Duodenal mucosa (tissue), 2 donors: ENCODE data around the gene CIROP.

Source experiments
- H3K27ac ChIP-seq: one replicate; pipeline ENCODE4 v1.7.0; 2013; ENCODE audit warnings: low read depth, low read length
- H3K27me3 ChIP-seq, 2 donors: one replicate each; pipeline ENCODE4 v1.7.0; 2013; ENCODE audit warnings: low read length in 2 of 2, control low read depth in 1 of 2; ENCODE audit not compliant: insufficient read depth in 2 of 2, control insufficient read depth in 1 of 2
- H3K36me3 ChIP-seq, 2 donors: one replicate each; pipeline ENCODE4 v1.7.0; 2013; ENCODE audit warnings: low read length in 2 of 2, control low read depth in 1 of 2; ENCODE audit not compliant: insufficient read depth in 2 of 2, control insufficient read depth in 1 of 2
- H3K4me1 ChIP-seq, 2 donors: one replicate each; pipeline ENCODE4 v1.7.0; 2013; ENCODE audit warnings: low read length in 2 of 2, control low read depth in 1 of 2; ENCODE audit not compliant: insufficient read depth in 2 of 2, control insufficient read depth in 1 of 2
- H3K4me3 ChIP-seq, 2 donors: one replicate each; pipeline ENCODE4 v1.7.0; 2013; ENCODE audit warnings: low read length in 2 of 2, low read depth in 1 of 2
- H3K9ac ChIP-seq, 2 donors: one replicate each; pipeline ENCODE4 v1.7.0; 2013; ENCODE audit warnings: low read length in 2 of 2, low read depth in 1 of 2
- H3K9me3 ChIP-seq, 2 donors: one replicate each; pipeline ENCODE4 v1.7.0; 2013; ENCODE audit warnings: low read length in 2 of 2, control low read depth in 1 of 2; ENCODE audit not compliant: control insufficient read depth in 1 of 2

The CIROP gene

GRCh38 chr14:23093526-23093925 lies 11.3 kb downstream of the CIROP start:
- H3K27me3 ChIP-seq, result no peaks in the 10 kb centered on the region
- peak overlapping the region; percentile 87 to 97 for H3K4me3 ChIP-seq
- H3K9me3 ChIP-seq, result no peaks in the 10 kb centered on the region
- H3K9ac ChIP-seq, result peak overlapping the region in 1 of 2 donors; percentile 95
- H3K27ac ChIP-seq, result no peak overlapping the region
- H3K4me1 ChIP-seq, result peaks cover 22 to 27% of the 10 kb centered on the region in 2 donors
- peaks cover 26 to 49% of the 10 kb centered on the region in 2 donors for H3K36me3 ChIP-seq

- Histone ChIP-seq H3K4me3 (peak overlapping the region in 1 of 2 donors; percentile 97), H3K27ac (no peak overlapping the region), H3K36me3 (peaks cover 23 to 50% of the 10 kb centered on the region in 2 donors), H3K9ac (peak overlapping the region in 1 of 2 donors; percentile 95), H3K9me3 (no peaks in the 10 kb centered on the region), H3K27me3 (no peaks in the 10 kb centered on the region), H3K4me1 (peaks cover 22 to 27% of the 10 kb centered on the region in 2 donors)
Measured at GRCh38 chr14:23093104-23093503, 11.7 kb downstream of the CIROP start.

- Histone ChIP-seq H3K9me3 (no peaks in the 10 kb centered on the region), H3K27ac (no peak overlapping the region), H3K4me3 (no peak overlapping the region), H3K36me3 (peaks cover 27 to 56% of the 10 kb centered on the region in 2 donors), H3K9ac (no peak overlapping the region), H3K4me1 (peaks cover 16 to 20% of the 10 kb centered on the region in 2 donors), H3K27me3 (no peaks in the 10 kb centered on the region)
Measured at GRCh38 chr14:23091294-23092225, 13.2 kb downstream of the CIROP start.

DNA sequence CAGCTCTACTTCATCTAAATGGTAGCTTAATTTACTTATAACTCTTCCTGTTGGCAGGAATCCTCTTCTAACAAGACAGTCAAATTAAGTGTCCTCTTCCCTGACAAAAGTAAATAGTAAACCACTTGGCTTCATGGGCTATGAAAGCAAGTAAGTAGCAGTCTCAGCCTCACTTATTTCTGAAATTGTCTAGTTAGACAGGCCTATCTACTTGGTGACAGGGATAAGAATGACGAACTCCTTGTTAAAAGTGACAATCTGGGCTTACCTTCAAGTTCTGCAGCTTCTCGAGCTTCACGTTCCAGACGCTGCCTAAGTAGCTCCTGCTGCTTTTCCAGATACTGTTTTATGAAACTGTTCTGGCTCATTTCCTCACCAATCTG lies 14.5 kb downstream of the CIROP start:
- Histone ChIP-seq H3K9ac (no peak overlapping the region), H3K9me3 (no peaks in the 10 kb centered on the region), H3K27me3 (no peaks in the 10 kb centered on the region), H3K4me1 (peaks cover 18 to 24% of the 10 kb centered on the region in 2 donors), H3K36me3 (peaks cover 35 to 69% of the 10 kb centered on the region in 2 donors), H3K4me3 (no peak overlapping the region), H3K27ac (no peak overlapping the region)

DNA sequence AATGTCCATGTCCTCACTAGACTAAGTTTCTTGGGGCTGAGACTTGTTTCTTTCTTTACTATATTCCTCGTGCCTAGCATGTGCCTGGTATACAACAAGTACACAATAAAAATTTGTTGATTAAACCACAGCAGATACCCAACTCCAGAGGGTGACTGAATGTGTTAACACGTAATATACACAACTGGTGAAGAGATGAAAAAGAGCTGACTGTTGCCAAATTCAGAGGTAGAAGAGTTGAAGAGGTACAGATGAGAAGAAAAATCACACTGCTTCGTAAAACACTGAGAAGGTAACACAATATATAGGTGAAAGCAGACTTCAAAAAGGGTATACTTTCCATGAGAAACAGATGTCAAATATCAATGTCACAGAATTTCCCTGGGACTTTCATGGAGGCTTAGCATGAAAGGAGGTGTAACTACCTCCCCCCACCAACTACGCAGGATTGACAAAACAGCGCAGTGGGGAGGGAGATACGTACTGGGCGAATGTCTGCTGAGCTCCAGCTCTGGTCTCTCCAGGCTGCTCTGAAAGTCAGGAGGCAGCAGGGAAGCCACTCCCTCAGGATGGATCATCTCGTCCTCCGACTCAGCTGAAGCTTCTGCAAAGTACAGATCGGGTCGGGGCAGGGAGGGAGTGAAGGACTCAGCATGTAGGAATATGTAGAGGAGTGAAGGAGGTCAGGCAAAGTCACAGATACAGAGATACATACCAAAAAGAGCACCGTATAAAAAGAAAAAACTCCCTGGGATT lies 15.1 kb downstream of the CIROP start:
- H3K4me3 ChIP-seq, result no peak overlapping the region
- peaks cover 18 to 24% of the 10 kb centered on the region in 2 donors for H3K4me1 ChIP-seq
- H3K9me3 ChIP-seq, result no peaks in the 10 kb centered on the region
- H3K27ac ChIP-seq, result no peak overlapping the region
- H3K36me3 ChIP-seq, result peaks cover 35 to 75% of the 10 kb centered on the region in 2 donors
- H3K9ac ChIP-seq, result no peak overlapping the region
- no peaks in the 10 kb centered on the region for H3K27me3 ChIP-seq

DNA sequence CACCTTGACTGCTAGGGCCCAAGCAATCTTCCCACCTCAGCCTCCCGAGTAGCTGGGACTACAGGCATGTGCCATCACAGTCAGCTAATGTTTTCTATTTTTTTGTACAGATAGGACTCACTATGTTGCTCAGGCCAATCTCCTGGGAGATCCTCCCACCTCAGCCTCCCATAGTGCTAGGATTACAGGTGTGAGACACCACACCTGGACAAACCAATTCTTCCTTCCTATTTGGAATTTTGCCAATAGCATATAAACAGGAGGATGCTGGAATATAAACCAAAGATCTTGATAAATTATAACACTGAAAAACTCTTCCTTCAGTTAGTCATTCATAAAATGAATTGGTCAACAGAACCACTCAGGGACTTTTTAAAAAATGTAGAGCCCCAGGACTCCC lies 18.2 kb downstream of the CIROP start:
- H3K9ac ChIP-seq, result no peak overlapping the region
- H3K4me3 ChIP-seq, result no peak overlapping the region
- peaks cover 0 to 10% of the 10 kb centered on the region in 2 donors for H3K4me1 ChIP-seq
- no peaks in the 10 kb centered on the region for H3K9me3 ChIP-seq
- H3K36me3 ChIP-seq, result peaks cover 47 to 85% of the 10 kb centered on the region in 2 donors
- no peak overlapping the region for H3K27ac ChIP-seq
- no peaks in the 10 kb centered on the region for H3K27me3 ChIP-seq

GRCh38 chr14:23085458-23085857 lies 19.3 kb downstream of the CIROP start:
- Histone ChIP-seq H3K9ac (no peak overlapping the region), H3K27me3 (no peaks in the 10 kb centered on the region), H3K4me3 (no peak overlapping the region), H3K36me3 (peaks cover 50 to 84% of the 10 kb centered on the region in 2 donors), H3K27ac (no peak overlapping the region), H3K4me1 (peaks cover 0 to 10% of the 10 kb centered on the region in 2 donors), H3K9me3 (no peaks in the 10 kb centered on the region)

DNA sequence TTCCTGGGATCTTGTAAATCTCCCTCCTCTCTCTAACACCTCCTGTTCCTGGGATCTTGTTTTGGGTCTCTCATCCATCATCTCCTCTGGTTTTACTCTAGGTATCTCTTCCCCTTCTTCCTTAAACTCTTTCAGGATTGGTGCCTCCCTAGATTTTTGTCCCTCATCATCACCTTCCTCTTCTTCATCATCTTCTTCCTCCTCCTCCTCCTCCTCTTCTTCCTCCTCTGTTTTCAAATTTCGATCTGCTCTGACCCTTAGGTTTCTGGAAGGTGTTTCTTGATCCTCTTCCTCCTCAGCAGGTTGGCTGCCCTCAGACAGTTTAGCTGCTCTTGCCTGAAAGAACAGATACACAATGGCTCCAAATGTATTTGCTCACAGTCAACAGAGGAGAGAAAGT lies 24.3 kb downstream of the CIROP start:
- Histone ChIP-seq H3K9ac (no peak overlapping the region), H3K4me1 (peaks cover 0 to 7% of the 10 kb centered on the region in 2 donors), H3K9me3 (no peaks in the 10 kb centered on the region), H3K36me3 (peaks cover 53 to 88% of the 10 kb centered on the region in 2 donors), H3K27ac (no peak overlapping the region), H3K4me3 (no peak overlapping the region), H3K27me3 (no peaks in the 10 kb centered on the region)

- H3K4me1 ChIP-seq, result peaks cover 0 to 6% of the 10 kb centered on the region in 2 donors
- no peaks in the 10 kb centered on the region for H3K9me3 ChIP-seq
- H3K4me3 ChIP-seq, result no peak overlapping the region
- no peaks in the 10 kb centered on the region for H3K27me3 ChIP-seq
- peaks cover 56 to 88% of the 10 kb centered on the region in 2 donors for H3K36me3 ChIP-seq
- no peak overlapping the region for H3K9ac ChIP-seq
- H3K27ac ChIP-seq, result no peak overlapping the region
Measured at GRCh38 chr14:23079716-23080115, 25.1 kb downstream of the CIROP start.

DNA sequence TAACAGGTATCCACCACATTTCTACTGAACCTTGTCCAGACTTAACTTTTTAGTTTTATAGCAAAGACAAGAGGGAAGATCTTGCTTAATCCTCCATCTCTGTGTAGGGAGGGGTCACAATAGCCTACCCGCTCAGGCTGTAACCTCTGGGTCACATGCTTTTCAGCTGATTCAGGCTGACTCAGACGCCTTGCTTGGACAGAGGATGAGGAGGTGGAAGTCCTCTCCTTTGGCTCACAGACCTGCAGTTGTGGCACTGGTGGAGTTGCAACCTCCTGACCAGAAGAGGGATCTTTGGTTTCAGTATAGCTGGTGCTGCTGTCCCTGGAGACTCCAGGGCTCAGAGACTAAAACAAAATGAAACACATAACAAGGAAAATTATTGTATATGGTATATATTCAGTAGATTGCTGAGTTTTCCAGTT lies 26.1 kb downstream of the CIROP start:
- Histone ChIP-seq H3K9me3 (no peaks in the 10 kb centered on the region), H3K9ac (no peak overlapping the region), H3K27ac (no peak overlapping the region)

More for the DNA sequence above, 26.1 kb downstream of the CIROP start:
- no peaks in the 10 kb centered on the region for H3K27me3 ChIP-seq
- peaks cover 0 to 6% of the 10 kb centered on the region in 2 donors for H3K4me1 ChIP-seq
- H3K36me3 ChIP-seq, result peaks cover 59 to 90% of the 10 kb centered on the region in 2 donors
- no peak overlapping the region for H3K4me3 ChIP-seq
